ENCODE data around the gene DRAP1. TPM values are rescaled to one million over a fixed set of nuclear protein-coding genes. Genes with fewer than 3 reads are reported as not detected.
"Not testable (repeated sequence)": the region's sequence is repeated elsewhere in the genome, so short reads cannot be mapped to it uniquely, and the experiment has no call there.

Gene DRAP1
- polyA plus RNA-seq, 4 donors, result 73.8 to 106 (median 81.9) TPM

DNA sequence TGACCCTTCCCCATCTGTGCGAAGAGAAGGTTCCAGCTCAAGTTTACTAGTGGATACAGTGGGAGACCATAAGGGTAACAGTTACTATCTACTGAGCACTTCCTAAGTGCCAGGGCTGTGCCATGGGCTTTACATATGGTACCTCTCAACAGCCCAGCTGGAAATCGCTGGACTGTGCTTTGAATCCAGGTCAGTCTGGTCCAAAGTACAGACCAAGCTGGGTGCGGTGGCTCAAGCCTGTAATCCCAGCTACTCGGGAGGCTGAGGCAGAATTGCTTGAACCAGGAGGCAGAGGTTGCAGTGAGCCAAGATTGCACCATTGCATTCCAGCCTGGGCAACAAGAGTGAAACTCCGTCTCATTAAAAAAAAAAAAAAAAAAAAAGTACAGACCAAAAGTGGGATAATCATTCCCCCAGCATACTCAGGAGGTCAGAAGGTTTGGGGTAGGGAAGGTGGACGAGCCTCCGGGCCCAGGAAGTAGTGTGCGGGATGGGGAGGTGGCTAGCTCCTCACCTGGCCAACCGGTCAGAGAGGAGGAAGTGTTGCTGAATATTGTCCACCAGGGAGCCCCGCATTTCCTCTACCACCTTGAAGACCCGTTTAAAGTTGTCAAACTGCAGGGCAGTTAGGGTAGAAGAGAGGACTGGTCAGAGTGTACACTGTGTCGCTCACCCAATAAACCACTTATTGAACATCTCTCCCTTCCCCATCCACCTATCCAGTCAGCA, 33.3 kb upstream of the DRAP1 start:
- DNase-seq (ENCODE audit: low read depth in 4 of 4, low spot score in 3 of 4), result no peak

DNA sequence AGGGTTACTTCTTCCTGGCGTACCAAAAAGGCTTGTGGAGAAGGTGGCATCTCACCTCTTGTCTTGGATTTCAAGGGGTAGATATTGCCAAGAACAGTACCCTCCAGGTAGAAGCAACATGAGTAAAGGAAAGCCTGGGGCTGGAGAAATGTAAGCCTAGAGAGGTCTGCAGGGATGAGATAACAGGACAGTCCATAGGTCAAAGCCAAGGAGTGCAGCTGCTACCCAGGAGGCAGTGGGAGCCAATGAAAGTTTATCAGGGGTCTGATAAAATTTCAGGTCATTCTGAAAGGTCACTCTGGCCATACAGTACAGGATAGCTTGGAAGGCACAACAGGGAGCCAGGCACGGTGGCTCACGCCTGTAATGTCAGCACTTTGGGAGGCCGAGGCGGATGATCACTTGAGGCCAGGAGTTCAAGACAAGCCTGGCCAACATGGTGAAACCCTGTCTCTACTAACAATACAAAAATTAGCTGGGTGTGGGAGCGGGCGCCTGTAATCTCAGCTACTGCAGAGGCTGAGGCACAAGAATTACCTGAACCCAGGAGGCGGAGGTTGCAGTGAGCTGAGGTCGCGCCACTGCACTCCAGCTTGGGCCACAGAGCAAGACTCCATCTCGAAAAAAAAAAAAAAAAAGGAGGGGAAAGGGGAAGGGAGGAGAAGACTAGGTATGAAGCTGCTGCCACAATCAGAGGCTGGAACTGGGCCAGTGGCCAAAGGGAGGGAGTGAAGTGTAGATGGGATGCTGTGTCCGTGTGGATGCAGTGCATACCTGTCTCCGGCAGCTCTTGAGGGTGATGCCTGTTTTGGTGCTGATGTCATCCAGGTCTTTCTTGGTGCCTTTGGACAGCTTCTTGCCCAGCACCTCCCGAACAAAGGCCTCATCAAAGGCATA, 32.2 kb upstream of the DRAP1 start:
- no peak for DNase-seq (ENCODE audit: low read depth in 4 of 4, low spot score in 3 of 4)

DNA sequence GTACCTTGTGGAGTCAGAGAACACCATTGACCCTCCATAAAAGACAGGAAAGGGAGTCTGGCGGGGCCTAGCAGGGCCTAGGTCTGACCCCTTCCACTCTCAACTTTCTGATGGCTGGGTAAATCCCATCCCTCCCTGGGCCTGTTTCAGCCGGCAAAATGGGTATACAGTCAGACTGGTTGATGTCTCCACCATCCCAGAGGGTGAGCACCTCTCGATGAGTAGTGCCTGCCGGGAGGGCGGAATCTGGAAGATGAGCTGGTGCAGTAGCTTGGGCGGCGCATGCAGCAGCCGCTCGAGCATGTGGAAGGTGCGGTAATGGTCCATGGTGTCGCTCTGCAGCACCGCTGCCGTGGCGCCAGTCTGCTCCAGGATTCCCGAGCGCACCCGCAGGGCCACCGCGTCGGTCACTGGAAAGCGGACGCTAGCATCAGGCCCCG, 31.5 kb upstream of the DRAP1 start:
- DNase-seq (ENCODE audit: low read depth in 4 of 4, low spot score in 3 of 4), result no peak

DNA sequence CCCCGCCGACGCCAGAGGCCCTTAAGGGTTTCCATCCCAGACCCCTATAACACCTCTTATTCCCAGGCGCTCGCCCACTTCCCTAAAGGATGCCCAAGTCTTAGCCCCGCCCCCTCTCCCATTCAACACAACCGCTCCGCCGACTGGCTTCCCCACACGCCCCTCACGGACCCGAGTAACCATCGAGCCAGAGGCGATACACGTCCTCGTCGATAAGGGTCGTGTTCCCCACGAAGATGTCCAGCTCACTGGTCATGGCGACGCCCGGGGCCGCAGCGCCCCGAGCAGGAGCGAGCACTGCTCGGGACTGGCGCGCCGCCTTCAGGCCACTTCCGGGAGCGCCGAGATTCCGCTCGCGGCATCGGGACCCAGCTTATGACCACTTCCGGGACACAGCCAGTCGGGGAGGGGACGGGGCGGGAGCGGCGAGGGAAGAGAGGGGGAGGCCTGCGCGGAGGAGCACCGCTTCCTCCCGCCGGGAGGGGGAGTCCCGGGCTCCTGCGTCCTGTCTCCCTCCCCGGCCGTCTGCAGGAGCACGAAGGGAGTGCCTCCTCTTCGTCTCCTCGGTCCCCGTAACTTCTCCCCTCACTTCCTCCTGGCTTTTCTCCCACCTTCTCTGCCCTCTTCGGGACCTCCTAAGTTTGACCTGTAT, 30.9 kb upstream of the DRAP1 start, which contains the start of gene FIBP:
TSS of gene FIBP (minus strand) at position 309 of the 652 bp plus-strand sequence. CDS start at position 256, 53 bp downstream.
- DNase-seq (ENCODE audit: low read depth in 4 of 4, low spot score in 3 of 4), result peak; percentile 89 to 94 (median 92)

DNA sequence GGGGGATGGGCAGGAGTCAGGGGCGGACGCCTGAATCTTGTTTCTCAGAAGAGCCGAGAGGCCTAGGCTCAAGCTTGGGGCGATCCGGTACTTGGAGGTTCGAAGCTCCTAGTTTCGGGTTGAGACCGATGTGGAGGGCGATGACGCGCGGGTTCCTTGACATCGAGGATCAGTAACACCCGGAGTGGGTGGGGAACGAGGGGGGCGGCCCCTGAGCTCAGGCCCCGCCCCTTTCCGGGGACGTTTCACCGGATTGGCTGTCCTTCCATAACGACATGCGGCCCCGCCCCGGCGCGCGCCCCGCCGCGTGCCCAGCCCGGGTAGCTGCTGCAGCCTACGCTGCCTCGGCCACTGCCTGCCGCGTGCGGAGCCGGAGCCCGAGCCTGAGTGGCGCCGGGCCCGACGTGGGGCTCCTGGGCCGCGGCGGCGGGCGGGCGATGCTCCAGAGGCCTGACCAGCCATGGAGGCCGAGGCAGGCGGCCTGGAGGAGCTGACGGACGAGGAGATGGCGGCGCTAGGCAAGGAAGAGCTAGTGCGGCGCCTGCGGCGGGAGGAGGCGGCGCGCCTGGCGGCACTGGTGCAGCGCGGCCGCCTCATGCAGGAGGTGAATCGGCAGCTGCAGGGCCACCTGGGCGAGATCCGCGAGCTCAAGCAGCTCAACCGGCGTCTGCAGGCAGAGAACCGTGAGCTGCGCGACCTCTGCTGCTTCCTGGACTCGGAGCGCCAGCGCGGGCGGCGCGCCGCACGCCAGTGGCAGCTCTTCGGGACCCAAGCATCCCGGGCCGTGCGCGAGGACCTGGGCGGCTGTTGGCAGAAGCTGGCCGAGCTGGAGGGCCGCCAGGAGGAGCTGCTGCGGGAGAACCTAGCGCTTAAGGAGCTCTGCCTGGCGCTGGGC, 28.7 kb upstream of the DRAP1 start, which contains the start of gene CCDC85B:
TSS of gene CCDC85B (plus strand) at position 350 of the 895 bp plus-strand sequence. CDS start at position 461, 111 bp downstream.
- DNase-seq (ENCODE audit: low read depth in 4 of 4, low spot score in 3 of 4), result peak; percentile 85 to 92 (median 92)

DNA sequence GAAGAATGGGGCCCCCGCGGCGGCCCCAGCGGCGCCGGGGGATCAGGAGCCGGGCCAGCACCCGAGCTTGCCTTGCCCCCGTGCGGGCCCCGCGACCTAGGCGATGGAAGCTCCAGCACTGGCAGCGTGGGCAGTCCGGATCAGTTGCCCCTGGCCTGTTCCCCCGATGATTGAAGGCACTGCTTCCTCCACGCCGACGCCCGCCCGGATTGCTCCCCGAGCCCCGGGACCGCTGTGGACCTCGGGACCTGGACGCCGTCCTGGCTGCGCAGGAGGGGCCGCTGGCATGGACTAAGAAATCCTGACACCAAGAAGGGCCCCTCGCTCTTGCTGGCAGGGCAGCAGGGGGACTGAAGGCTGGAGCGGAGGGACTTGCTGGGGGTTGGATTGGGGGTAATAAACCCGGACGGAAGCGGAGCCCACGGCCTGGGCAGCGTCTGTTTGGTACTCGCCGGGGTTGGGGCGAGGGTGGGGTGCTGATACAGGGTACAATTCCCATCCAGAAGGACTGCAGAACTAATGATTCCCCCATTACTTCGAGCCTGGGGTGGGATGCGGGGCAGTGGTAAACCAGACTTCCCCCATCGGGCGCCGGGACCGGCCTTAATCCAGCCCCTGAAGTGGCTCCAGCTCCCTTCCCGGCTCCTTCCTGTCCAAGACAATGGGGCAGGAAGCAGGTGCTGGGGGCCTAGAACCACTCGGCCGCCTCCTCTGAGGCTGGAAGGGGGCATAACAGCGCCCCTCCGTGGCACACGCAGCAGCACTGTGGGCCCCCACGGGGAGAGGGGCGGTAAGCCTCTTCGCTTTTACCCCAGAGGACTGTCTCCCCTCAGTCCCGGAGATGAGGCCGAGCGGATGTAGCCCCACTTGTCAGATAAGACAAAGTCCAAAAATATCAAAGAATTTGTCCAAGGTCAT, 27.7 kb upstream of the DRAP1 start:
- DNase-seq (ENCODE audit: low read depth in 4 of 4, low spot score in 3 of 4), result no peak

DNA sequence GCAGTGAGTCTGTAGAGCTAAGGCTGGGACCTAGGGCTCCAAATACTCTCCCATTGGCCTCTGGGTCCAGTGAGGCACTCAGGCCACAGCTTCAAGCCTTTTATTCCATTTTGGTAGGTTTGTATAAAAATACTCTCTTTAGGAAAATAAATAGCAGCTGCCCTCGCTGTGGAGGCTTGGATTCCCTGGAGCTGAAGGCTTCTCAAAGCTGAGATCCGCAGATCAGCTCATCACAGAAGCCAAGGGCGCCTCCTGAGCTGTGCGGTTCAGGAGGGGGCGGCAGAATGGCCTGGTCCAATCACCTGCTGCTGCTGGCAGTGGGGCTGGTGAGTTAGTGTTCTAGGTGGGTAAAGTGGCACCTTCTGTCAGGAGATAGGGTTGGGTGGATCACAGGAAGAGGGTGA, 27.1 kb upstream of the DRAP1 start:
- DNase-seq (ENCODE audit: low read depth in 4 of 4, low spot score in 3 of 4), result not testable (repeated sequence)

DNA sequence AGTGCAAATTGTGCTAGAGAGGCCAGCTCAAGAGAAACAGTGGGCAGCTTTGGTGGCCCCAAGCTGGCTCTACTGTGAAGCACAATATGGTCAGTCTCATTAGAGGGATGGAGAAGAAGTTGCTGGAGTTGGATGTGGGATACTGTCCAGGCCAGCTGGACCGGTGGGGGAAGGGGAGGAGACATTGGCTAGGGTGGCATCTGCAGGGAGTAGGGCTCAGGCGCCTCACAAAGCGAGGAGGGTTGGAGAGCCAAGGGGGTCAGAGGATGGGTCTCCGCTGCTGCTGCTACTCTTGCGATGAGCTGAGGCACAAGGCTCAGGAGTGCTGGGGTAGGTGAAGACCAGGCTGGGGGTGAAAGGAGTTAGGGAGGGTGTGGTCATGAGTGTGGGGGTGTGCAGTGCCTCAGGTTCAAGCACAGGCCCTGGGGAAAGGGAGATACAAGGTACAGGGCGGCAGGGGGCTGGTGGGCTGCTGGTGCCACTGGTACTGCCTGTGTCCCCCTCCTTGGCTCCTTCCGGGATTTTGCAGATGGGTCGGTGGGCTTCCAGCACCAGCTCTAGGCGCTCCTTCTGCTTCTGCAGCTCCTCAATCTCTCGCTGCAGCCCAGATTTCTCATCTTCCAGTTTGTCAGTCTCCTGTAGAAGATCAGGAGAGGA, 26.4 kb upstream of the DRAP1 start:
- DNase-seq (ENCODE audit: low read depth in 4 of 4, low spot score in 3 of 4), result no peak

DNA sequence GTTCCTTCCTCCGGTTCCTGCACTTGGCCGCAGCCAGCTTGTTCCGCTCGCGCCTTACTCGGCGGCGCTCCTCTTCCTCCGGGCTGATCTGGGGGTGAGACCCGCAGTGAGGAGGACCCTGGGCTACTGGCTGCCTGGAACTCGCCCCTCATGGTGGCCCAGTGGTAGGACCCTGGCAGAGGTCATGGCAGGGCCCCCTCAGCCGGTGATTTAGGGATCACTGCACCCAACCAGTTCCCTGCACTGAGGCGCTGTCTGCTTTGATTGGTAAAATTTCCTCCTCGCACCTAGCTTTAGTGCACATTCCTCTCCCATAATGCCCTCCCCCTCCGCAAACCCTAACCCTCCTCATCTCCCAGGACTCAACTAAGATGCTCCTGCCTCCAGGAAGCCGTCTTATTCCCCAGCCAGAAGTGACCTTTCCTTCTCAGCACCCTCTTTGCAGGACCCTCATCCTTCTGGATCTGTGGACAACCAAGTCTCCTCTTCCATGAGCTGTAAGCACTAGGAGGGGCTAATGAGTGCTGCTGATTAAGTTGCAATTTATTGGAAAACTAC, 25.1 kb upstream of the DRAP1 start:
- no peak for DNase-seq (ENCODE audit: low read depth in 4 of 4, low spot score in 3 of 4)

DNA sequence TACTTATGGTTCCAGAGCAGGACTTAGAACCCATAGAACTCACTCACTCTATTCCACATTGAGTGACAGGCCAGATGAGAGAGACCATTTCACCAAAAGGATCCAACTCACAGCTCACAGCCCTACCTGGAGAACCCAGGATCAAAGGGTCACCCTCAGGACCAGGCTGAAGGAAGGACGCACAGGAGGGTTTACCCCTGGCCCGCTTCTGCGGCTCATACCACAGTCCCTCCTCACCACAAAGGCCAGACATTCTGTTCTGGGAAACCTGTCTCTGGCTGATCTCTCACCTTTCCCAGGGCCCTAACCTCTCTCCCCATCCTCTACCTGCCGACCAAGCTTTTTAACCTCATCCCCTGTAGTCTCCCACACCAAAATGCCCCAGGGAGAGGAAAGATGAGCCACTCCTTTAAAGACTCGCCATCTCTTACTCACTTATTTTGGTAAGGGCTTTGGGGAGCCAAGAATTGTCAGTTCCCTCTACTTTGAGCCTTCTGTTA, 23.7 kb upstream of the DRAP1 start:
- DNase-seq (ENCODE audit: low read depth in 4 of 4, low spot score in 3 of 4), result no peak

DNA sequence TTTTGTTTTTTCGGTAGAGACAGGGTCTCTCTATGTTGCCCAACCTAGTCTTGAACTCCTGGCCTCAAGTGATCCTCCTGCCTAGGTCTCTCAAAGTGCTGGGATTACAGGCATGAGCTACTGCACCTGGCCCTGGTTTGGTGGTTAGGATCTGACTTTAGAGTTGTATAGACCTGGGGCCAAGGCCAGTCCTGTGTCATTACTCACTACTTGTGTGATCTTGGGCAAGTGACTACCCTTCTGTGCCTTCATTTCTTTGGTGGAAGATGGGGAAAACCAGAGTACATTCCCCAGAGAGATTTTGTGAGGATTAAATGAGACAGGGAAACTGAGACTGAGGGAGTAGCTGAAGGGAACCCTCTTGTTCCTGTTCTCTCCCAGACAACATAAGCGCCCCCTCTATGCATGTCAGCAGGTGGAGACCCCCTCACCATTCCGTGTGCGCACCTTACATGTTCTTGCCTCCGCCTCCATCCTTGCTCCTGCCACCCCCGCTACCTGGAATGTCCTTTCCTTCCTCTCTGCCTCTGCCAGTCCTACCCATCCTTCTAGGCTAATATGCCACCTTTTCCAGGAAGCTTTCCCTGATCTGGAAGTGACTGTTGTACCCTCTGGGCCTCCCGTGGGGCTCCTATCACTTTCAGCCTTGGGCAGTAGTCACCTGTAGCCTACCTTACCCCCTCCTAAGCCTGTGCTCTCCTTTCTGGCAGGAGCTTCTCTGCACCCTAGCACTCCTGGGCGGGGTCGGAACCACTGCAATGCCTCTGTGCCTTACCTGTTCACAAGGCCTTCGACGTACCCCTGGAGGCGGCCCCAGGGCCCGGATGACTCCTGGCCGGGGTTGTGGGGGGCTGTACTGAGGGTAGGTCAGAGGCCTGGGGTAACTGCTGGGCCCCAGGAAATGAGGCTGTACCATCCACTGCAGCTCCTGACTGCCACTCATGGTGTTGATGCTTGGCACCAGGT, 22.9 kb upstream of the DRAP1 start:
- DNase-seq (ENCODE audit: low read depth in 4 of 4, low spot score in 3 of 4), result no peak

DNA sequence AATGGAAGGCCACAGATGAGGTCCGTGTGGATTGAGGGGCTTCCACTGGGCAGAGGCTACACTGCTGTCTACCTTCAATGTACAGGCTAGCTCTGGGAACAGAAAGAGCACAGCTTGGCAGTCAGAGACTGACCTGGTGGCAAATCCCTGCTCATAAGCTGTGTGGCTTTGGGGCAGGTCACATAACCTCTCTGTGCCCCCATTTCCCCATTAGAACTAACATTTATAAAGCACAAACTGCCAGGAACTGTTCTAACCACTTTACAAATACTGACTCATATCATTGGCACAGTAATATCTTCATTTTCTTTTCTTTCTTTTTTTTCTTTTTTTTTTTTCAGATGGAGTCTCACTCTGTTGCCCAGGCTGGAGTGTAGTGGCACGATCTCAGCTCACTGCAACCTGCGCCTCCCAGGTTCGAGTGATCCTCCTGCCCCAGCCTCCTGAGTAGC, 22.2 kb upstream of the DRAP1 start:
- no peak for DNase-seq (ENCODE audit: low read depth in 4 of 4, low spot score in 3 of 4)

DNA sequence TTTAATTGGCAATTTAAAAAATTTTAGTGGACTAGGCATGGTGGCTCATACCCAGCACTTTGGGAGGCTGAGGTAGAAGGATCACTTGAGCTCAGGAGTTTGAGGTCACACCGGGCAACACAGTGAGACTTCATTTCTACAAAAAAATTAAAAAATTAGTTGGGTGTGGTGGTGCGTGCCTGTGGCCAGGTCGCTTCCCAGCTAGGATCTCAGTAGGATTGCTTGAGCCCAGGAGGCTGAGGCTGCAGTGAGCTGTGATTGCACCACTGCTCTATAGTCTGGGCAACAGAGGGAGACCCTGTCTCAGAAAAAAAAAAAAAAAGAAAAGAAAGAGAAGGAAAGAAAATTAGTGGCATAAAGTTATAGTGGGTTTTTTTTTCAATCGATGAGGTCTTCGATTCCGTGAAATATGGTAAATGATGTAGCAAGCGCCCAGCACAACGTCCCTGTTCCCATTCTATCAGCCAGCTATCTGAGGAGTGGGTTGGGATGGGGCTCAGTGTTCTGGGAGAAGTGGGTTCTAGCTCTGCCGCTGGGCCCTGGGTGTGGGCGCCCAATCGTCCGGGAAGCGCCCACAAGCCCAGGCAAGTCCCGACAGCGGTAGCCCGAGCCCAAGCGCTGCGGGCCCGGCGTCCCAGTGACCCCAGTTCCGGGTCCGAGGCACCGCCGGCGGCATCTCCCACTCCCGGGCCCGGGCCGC, 20.4 kb upstream of the DRAP1 start:
- no peak for DNase-seq (ENCODE audit: low read depth in 4 of 4, low spot score in 3 of 4)

DNA sequence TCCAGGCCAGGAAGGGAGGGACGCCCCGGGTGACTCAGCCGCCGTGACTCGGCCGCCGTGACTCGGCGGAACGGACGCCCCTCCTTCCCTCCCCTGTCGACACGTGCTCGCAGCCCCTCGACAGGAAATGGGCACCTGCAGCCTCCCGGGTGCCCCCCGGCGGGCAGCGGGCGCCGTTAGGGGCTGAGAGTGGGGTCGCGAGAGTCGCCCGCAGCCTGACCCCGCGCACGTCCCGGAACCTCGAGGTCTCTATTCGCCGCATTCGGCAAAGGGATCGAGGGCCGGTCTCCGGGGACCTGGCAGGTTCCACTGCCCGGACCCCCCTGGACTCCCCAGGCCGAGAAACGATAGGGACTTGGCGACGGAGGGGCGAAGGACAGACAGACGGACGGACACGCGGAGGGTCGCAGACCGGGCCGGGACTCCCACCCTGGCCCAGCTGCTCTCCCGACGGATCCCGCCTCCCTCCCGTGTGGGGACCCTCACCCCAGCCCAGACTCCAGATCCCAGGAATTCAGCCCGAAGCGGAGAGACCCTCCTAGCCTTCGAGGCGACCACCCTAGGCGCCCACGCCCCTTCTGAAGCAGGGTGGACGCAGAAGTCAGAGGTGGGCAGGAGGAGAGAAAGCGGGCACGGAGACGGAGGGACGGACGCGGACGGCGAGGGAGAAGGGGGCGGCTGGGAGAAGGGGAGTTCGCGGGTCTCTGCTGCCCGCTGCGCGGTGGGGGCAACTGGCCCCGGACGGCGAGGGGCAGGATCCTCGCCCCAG, 19.7 kb upstream of the DRAP1 start:
- DNase-seq (ENCODE audit: low read depth in 4 of 4, low spot score in 3 of 4), result no peak
